HG02973 (cell line): ENCODE measurements around the gene IGF2BP1.
"Not testable (repeated sequence)": the region's sequence is repeated elsewhere in the genome, so short reads cannot be mapped to it uniquely, and the experiment has no call there.

Experiments used
- ATAC-seq: cut with Tn5 transposase; IDR thresholded peaks from one replicate; pipeline ENCODE4 v1.9.1; 2021; ENCODE audit warnings: moderate library complexity; ENCODE audit not compliant: unreplicated experiment

The IGF2BP1 gene

DNA sequence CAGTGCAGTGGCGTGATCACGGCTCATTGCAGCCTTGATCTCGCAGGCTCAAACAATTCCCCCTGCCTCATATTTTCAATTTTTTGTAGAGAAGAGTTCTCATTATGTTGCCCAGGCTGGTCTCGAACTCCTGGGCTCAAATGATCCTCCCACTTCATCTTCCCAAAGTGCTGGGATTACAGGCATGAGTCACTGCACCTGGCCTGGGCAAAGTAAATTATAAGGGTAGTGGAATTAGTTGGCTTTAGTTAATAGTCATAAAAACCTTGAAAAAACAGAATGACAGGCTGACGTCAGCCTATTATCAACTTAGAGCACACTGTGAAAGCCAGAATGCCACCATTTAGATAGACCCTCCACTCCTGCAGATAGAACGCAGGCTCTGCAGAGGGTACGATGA, 91.9 kb downstream of the IGF2BP1 start:
- ATAC-seq = no peak

DNA sequence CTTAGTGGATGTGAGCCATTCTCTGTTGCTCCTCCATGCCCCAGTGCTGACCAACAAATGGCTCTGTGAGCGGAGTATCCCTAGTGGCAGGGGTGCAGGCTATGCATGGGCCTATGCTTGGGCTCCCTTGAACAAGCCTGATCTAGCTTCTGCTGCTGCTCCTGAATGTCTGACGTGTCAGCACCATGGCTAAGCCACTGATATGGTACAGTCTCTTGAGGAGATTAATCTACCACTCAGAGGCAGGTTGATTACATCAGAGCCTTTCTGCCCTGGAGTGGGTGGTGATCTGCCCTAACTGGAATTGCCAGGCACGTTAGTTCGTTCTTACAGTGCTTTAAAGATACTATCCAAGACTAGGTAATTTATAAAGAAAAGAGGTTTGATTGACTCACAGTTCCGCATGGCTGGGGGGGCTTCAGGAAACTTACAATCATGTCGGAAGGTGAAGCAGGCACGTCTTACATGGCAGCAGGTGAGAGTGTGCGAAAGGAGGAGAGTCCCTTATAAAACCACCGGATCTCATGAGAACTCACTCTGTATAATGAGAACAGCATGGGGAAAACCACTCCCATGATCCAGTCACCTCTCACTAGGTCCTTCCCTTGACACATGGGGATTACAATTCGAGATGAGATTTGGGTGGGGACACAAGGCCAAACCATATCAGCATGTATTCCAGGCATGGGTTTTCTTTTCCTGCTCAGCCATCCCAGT, 93.9 kb downstream of the IGF2BP1 start:
- ATAC-seq = no peak

DNA sequence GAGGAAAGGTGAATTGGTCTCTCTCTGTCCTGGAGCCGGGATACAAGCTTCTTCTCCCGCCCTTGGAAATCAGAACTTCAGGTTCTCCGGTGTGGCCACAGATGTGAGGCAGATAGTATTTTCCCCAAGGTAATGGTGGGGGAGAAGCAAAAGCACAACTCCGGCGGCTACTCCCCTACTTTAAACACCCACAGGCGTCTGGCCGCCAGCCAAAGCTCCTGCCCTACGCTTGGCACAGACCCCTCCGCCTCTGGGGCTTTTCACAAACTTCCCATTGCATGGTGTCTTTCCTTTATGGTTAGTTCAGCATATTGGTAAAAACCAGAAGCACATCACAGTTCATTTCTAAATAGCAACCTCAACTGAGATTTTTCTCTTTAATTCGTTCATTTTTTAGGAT, 95.9 kb downstream of the IGF2BP1 start:
- ATAC-seq = no peak

DNA sequence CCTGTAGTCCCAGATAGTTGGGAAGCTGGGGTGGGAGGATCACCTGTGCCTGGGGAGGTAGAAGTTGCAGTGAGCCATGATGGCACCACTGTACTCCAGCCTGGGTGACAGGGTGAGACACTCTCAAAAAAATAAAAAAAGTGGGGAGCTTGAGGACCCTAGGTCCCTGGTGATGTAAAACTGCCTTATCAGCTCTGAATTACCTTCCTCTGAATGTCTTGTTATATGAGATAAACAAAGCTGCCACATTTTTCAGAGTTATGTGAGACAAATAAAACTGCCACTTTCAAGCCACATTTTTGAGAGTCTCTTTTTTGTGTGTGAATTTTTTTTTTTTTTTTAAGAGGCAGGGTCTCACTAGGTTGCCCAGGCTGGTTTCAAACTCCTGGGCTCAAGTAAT, 103.4 kb downstream of the IGF2BP1 start:
- no peak for ATAC-seq

DNA sequence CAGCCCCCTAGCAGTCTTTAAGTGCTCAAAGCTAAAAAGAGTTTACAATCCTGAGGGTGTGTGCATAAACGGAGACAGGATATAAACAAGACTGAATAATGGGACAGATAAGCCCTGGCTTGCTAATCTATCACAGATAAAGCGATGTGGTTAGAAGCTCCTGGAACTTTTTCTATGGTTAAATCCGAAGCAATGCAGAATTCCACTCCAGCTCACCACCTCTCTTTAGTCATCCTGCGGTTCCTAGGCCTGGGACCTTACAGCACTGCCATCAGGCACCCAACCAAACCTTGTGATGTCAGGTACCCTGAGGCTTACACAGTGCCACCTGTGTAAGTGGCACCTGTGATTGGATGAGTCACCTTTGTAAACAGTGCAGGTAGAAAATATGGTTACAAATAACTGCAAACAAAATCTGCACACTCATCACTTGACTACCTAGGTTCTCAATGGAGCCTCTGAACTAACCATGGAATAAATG, 103.9 kb downstream of the IGF2BP1 start:
- ATAC-seq = no peak

DNA sequence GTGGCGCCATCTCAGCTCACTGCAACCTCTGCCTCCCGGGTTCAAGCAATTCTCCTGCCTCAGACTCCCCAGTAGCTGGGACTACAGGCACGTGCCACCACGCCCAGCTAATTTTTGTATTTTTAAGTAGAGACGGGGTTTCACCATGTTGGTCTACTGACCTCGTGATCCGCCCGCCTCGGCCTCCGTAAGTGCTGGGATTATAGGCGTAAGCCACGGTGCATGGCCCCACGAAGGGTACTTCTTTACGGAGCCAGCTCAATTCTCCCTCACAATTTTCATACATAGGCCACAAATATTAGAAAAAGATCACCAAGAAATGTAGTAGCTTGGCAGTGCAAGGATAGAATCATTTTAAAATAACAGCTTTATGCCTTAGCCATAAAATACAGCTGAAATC, 106.2 kb downstream of the IGF2BP1 start:
- ATAC-seq = not testable (repeated sequence)

DNA sequence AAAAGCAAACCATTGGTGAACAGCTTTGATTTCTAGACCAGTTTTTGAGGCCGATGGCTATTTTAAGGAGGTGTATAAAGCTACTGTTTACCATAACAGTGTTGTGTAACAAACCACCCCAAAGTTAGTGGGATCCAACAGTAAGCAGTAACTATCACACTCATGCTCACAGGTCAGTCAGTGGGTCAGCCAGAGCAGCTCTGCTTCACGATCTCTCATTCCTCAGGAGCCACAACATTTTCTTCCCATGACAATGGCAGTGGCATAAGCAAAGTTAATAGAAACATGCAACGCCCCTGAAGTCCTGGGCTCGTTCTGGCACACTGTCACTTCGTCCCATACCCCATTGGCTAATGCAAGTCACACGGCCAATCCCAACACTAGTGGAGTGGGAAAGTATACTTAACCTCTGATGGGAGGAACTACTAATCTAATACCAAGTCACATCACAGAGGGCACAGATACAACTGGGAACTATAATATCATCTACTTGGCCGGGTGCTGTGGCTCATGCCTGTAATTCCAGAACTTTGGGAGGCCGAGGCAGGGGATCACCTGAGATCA, 107.4 kb downstream of the IGF2BP1 start:
- ATAC-seq = no peak
